SJSA1 (cell line): ENCODE data around the gene FAM162B. TPM values are rescaled to one million over a fixed set of nuclear protein-coding genes. Genes with fewer than 3 reads are reported as not detected.
"Not testable (repeated sequence)": the region's sequence is repeated elsewhere in the genome, so short reads cannot be mapped to it uniquely, and the experiment has no call there.

ENCODE experiments used
- DNase-seq, 2 experiments: peaks; one replicate each; pipeline ENCODE4 v3.0.0-alpha.2; 2015 to 2020; ENCODE audit warnings: low spot score in 2 of 2, low read depth in 1 of 2
- H3K27ac ChIP-seq: fragments of 250-450 bp; sonication (Bioruptor Pico); 2 replicates; pipeline ENCODE4 v1.5.1; 2020; ENCODE audit warnings: mild to moderate bottlenecking, moderate library complexity
- H3K27me3 ChIP-seq: fragments of 250-450 bp; sonication (Bioruptor Pico); replicated peaks from 2 replicates; pipeline ENCODE4 v1.5.1; 2020; ENCODE audit warnings: mild to moderate bottlenecking, moderate library complexity
- H3K36me3 ChIP-seq: fragments of 250-450 bp; sonication (Bioruptor Pico); 2 replicates; pipeline ENCODE4 v1.5.1; 2020; ENCODE audit warnings: mild to moderate bottlenecking
- H3K4me1 ChIP-seq: fragments of 250-450 bp; sonication (Bioruptor Pico); replicated peaks from 2 replicates; pipeline ENCODE4 v1.6.1; 2021; ENCODE audit warnings: mild to moderate bottlenecking
- H3K4me3 ChIP-seq: fragments of 250-450 bp; sonication (Bioruptor Pico); 2 replicates; pipeline ENCODE4 v1.5.1; 2020; ENCODE audit warnings: mild to moderate bottlenecking
- H3K9me3 ChIP-seq: fragments of 250-450 bp; sonication (Bioruptor Pico); replicated peaks from 2 replicates; pipeline ENCODE4 v1.5.1; 2020; ENCODE audit warnings: mild to moderate bottlenecking
- total RNA-seq: library from RNA; depleted of rRNA; stranded (reverse); fragments of >200 nt; shearing (Covaris generic); gene quantifications from 2 replicates; pipeline ENCODE4 v1.2.3, GENCODE V29; 2014

FAM162B gene
- total RNA-seq, 1 experiment from 2014 or later, result not detected

- no peak overlapping the region for H3K4me3 ChIP-seq
- H3K36me3 ChIP-seq, result no peaks in the 10 kb centered on the region
- H3K27me3 ChIP-seq, result peaks cover 56% of the 10 kb centered on the region
- H3K27ac ChIP-seq, result no peak overlapping the region
- peaks cover 10% of the 10 kb centered on the region for H3K4me1 ChIP-seq
- no peaks in the 10 kb centered on the region for H3K9me3 ChIP-seq
- DNase-seq, result no peak
Observed at GRCh38 chr6:116763906-116764628, 1.5 kb downstream of the FAM162B start.

GRCh38 chr6:116763048-116763447, 2.5 kb downstream of the FAM162B start:
- H3K36me3 ChIP-seq, result no peaks in the 10 kb centered on the region

DNA sequence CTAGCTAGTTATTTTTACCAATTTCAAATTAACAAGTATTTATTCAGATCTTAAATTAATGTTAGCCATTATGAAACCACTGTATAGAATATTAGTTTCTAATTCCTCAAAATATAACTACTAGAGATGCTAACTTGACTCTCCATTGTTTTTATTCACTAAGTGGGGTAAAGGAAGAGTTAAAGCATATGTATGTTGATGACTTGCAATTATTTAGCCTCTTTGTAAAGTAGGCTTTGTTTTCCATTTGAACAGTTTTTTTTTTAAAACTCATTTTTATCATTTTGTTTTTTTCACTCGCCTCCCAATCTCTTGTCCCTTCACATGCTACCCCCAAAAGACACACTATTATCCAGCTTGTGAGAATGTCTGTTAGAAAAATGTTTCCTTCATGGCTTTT, 3.3 kb downstream of the FAM162B start:
- Histone ChIP-seq H3K36me3 (no peaks in the 10 kb centered on the region), H3K4me3 (no peak overlapping the region), H3K9me3 (no peaks in the 10 kb centered on the region), H3K27ac (no peak overlapping the region), H3K27me3 (peaks cover 50% of the 10 kb centered on the region), H3K4me1 (peaks cover 10% of the 10 kb centered on the region)
- no peak for DNase-seq

More at GRCh38 chr6:116763048-116763447, 2.5 kb downstream of the FAM162B start:
- no peaks in the 10 kb centered on the region for H3K9me3 ChIP-seq
- H3K4me1 ChIP-seq, result peaks cover 10% of the 10 kb centered on the region
- H3K4me3 ChIP-seq, result no peak overlapping the region
- no peak for DNase-seq
- peaks cover 56% of the 10 kb centered on the region for H3K27me3 ChIP-seq
- H3K27ac ChIP-seq, result no peak overlapping the region

DNA sequence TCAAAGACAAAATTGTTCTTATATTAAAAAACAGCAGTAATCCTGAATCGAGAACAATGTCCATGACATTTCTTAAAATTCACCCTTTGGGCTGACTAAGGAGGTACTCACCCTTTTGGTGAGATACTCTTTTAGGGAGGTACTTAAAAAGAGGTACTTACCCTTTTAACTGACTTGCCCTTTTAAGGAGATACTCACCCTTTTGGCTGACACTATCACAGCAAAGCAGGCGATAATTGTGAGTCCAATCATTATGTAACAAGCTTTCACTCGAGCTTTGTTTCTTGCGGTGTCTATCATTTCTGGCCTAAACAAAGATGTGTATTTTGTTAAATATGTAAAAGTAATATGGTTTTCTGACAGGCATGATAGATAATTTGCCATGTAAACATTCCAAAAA, 3.7 kb downstream of the FAM162B start:
- no peak for DNase-seq
- no peak overlapping the region for H3K27ac ChIP-seq
- H3K27me3 ChIP-seq, result peaks cover 45% of the 10 kb centered on the region
- H3K9me3 ChIP-seq, result no peaks in the 10 kb centered on the region
- H3K36me3 ChIP-seq, result no peaks in the 10 kb centered on the region
- no peak overlapping the region for H3K4me3 ChIP-seq
- H3K4me1 ChIP-seq, result peaks cover 10% of the 10 kb centered on the region

DNA sequence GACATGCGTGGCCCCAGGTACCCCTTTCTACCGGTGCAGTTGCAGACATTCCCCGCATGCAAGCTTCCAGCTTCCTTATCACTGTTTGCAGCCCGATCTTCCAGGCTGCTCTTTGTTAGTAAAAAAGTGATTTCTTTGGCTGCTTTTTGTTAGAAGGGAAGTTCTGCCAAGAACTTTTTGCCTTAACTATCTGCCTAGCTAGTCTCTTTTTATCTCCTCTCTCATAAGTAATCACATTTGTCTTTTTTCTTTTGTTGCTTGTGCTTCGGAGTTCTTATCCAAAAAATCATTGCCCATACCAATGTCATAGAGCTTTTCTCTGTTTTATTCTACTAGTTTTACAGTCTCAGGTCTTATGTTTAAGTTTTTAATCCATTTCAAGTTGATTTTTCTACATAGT, 20.3 kb downstream of the FAM162B start:
- no peak for DNase-seq
- H3K36me3 ChIP-seq, result no peaks in the 10 kb centered on the region

GRCh38 chr6:116741571-116741970, 23.9 kb downstream of the FAM162B start:
- Histone ChIP-seq H3K36me3 (no peaks in the 10 kb centered on the region), H3K27me3 (no peaks in the 10 kb centered on the region), H3K4me3 (no peak overlapping the region), H3K9me3 (no peaks in the 10 kb centered on the region), H3K27ac (no peak overlapping the region), H3K4me1 (no peaks in the 10 kb centered on the region)
- DNase-seq, result no peak

More for the DNA sequence above, 20.3 kb downstream of the FAM162B start:
- Histone ChIP-seq H3K4me1 (no peaks in the 10 kb centered on the region), H3K27ac (no peak overlapping the region), H3K9me3 (no peaks in the 10 kb centered on the region), H3K27me3 (0 out of 2 replicates have a peak, but pooled peaks cover 2% of the 10 kb centered on the region), H3K4me3 (no peak overlapping the region)

GRCh38 chr6:116740486-116740885, 25.0 kb downstream of the FAM162B start:
- not testable (repeated sequence) for H3K27ac ChIP-seq, H3K4me3 ChIP-seq, H3K4me1 ChIP-seq, H3K27me3 ChIP-seq, H3K9me3 ChIP-seq, H3K36me3 ChIP-seq, DNase-seq

GRCh38 chr6:116737004-116737403, 28.5 kb downstream of the FAM162B start:
- no peak for DNase-seq
- no peak overlapping the region for H3K27ac ChIP-seq

DNA sequence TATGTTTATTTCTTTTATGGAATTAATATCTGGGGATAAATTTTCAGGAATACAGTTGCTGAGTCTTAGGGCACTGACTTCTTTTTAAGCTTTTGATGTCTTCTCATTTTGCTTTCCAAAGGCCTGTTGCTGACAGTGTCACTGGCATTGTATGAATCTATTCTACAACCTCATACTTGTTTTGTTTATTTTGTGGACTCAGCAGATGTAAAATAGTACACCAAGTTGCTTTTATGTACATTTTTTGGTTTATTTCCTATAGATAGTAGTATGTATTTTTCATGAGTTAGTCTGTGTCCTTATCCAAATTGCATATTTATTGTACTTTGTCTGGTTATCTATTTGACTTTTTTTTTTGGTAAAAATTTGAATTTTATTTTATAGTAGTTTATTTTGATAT, 35.0 kb downstream of the FAM162B start:
- 0 out of 2 replicates have a peak, but pooled peaks cover 5% of the 10 kb centered on the region for H3K36me3 ChIP-seq
- H3K4me1 ChIP-seq, result no peaks in the 10 kb centered on the region
- no peaks in the 10 kb centered on the region for H3K27me3 ChIP-seq
- no peak for DNase-seq
- no peak overlapping the region for H3K27ac ChIP-seq
- no peak overlapping the region for H3K4me3 ChIP-seq
- no peaks in the 10 kb centered on the region for H3K9me3 ChIP-seq

More at GRCh38 chr6:116737004-116737403, 28.5 kb downstream of the FAM162B start:
- Histone ChIP-seq H3K9me3 (no peaks in the 10 kb centered on the region), H3K36me3 (0 out of 2 replicates have a peak, but pooled peaks cover 5% of the 10 kb centered on the region), H3K4me3 (no peak overlapping the region), H3K4me1 (no peaks in the 10 kb centered on the region), H3K27me3 (no peaks in the 10 kb centered on the region)

DNA sequence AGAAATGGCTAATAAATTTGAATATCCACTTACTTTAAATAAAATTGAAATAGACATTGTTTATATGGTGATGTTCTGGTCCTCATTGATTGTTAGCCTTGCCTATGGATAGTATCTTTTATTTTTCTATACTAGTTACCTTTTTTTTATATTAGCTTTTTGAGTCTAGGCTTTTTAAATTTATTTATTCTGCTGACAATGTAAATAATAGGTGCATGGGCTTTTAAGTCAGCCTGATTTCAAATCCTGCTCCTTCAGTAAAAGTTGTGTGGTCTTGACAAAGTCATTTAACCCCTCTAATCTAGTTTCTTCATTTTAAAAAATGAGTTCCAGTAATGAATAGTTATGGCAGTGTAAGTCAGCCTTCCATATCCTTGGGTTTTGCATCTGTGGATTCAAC, 38.6 kb downstream of the FAM162B start:
- H3K27ac ChIP-seq, result no peak overlapping the region
- DNase-seq, result no peak
- H3K36me3 ChIP-seq, result no peaks in the 10 kb centered on the region; the same call in 1 of the 2 replicates
- H3K9me3 ChIP-seq, result no peaks in the 10 kb centered on the region
- no peaks in the 10 kb centered on the region for H3K27me3 ChIP-seq
- H3K4me1 ChIP-seq, result no peaks in the 10 kb centered on the region
- H3K4me3 ChIP-seq, result no peak overlapping the region

DNA sequence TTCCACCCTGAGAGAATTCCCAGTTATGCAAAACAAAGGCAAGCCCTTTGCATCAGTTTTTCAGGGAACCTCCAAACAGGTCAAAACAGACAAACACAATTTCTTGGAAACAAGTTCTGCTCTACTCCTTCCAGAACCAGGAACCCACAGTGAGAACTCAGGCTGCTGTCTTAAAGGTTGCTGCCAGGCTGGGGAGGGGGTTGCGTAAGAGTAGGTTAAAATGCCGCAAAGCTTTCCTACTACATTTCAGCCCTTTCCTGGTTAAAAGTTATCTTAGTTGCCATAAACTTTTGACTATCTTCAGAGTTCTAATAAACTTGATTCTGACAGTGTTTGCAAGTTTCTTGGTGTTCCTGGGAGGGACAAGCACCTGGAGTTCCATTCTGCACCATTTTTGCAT, 50.8 kb downstream of the FAM162B start:
- DNase-seq, result no peak
- H3K4me1 ChIP-seq, result no peaks in the 10 kb centered on the region
- peaks cover 15% of the 10 kb centered on the region for H3K36me3 ChIP-seq
- no peak overlapping the region for H3K27ac ChIP-seq
- no peaks in the 10 kb centered on the region for H3K27me3 ChIP-seq
- H3K9me3 ChIP-seq, result no peaks in the 10 kb centered on the region
- H3K4me3 ChIP-seq, result no peak overlapping the region

- no peak overlapping the region for H3K27ac ChIP-seq
- no peak for DNase-seq
- H3K4me3 ChIP-seq, result no peak overlapping the region
- H3K4me1 ChIP-seq, result no peaks in the 10 kb centered on the region
- H3K36me3 ChIP-seq, result peaks cover 15% of the 10 kb centered on the region
- no peaks in the 10 kb centered on the region for H3K9me3 ChIP-seq
- H3K27me3 ChIP-seq, result no peaks in the 10 kb centered on the region
Observed at GRCh38 chr6:116714296-116714695, 51.2 kb downstream of the FAM162B start.

DNA sequence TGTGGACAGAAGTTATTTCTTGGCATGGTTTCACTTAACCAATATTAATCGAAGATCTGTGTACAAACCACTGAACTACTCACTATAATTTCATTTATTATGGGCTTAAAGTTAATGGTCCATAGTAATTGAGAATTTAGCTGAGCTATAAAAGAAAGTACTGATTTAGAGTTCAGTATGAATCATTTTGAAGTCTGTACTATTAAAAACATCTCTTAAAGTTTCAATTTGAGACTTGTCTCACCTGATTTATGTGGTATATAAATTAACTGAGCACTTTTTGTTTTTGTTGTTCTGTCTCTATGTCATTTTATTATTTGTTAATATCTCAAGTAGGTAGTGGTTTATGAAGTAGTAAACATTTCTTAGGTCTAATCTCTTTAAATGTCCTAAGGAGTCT, 59.6 kb downstream of the FAM162B start:
- no peak for DNase-seq
- H3K27ac ChIP-seq, result no peak overlapping the region
- no peaks in the 10 kb centered on the region for H3K27me3 ChIP-seq
- no peaks in the 10 kb centered on the region for H3K9me3 ChIP-seq
- no peak overlapping the region for H3K4me3 ChIP-seq
- peaks cover 13% of the 10 kb centered on the region for H3K36me3 ChIP-seq
- no peaks in the 10 kb centered on the region for H3K4me1 ChIP-seq

DNA sequence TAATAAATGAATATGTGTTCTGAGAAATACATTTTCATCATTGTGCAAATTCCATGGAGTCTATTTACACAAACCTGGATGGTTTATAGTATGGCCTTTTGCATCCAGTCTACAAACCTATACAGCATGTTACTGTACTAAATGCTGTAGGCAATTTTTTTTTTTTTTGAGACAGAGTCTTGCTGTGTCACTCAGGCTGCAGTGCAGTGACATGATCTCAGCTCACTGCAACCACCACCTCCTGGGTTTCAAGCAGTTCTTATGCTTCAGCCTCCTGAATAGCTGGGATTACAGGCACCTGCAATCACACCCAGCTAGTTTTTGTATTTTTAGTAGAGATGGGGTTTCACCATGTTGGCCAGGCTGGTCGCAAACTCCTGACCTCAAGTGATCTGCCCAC, 61.6 kb downstream of the FAM162B start:
- peaks cover 20% of the 10 kb centered on the region for H3K36me3 ChIP-seq
- not testable (repeated sequence) for DNase-seq, H3K4me1 ChIP-seq, H3K27ac ChIP-seq, H3K27me3 ChIP-seq, H3K9me3 ChIP-seq, H3K4me3 ChIP-seq
